ENCODE results near the gene BPIFB1.

DNA sequence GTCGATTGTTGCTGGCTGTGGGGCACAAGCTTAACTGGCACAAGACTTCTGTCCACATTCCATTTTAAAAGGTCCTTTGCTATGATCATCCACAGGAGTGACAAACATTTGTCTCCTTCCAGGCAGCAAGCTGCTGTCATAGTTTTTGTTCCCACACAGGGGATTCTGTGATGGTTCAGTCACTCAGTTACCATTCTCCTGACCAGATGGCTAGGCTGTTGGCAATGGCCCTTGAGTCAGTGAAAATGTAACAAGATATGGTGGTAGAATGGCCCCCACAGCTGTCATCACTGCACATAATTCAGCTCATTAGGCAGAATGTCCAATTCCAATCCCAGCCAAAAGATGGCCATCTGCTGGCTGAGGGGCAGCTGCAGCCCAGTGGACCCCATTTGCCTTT, 33.6 kb upstream of the BPIFB1 start:
- no peak for TF ChIP-seq TAF1 (IDR thresholded peaks at IDR 0.05; ENCODE audit: low read depth, low read length)
- TF ChIP-seq POLR2AphosphoS5 (IDR thresholded peaks at IDR 0.05; ENCODE audit: low read depth, low read length): no peak

All from H1 (cell line).